GM12878 (cell line): ENCODE data around the gene MTMR10.

Experiments
- ATF3 ChIP-seq: IDR thresholded peaks from 2 replicates; pipeline ENCODE4 v1.6.1; 2011; ENCODE audit warnings: low read depth, mild to moderate bottlenecking, low read length, moderate library complexity, borderline replicate concordance; ENCODE audit errors: extremely low read depth
- BCL11A ChIP-seq: IDR thresholded peaks from 2 replicates; pipeline ENCODE4 v1.6.1; 2011; ENCODE audit warnings: low read depth, low read length
- CTCF ChIP-seq, 3 experiments: IDR thresholded peaks in 2 of 3; conservative IDR thresholded peaks in 1 of 3; 2 replicates each; pipeline ENCODE4 v1.5.1; 2011; ENCODE audit warnings: low read depth in 3 of 3, low read length in 3 of 3, mild to moderate bottlenecking in 3 of 3, control low read depth in 2 of 3, moderate library complexity in 2 of 3, inconsistent platforms in 1 of 3, mixed read lengths in 1 of 3; ENCODE audit not compliant: control insufficient read depth in 2 of 3, insufficient read depth in 1 of 3; ENCODE audit errors: extremely low read depth in 1 of 3
- CUX1 ChIP-seq: IDR thresholded peaks from 2 replicates; pipeline ENCODE4 v1.6.1; 2012; ENCODE audit warnings: improper control_type of control experiment, low read depth, low read length; ENCODE audit not compliant: insufficient replicate concordance
- GABPA ChIP-seq: IDR thresholded peaks from 2 replicates; pipeline ENCODE4 v1.6.1; 2014; ENCODE audit warnings: antibody characterized with exemption, low read depth, mild to moderate bottlenecking, inconsistent platforms
- POLR2A ChIP-seq: IDR thresholded peaks from 2 replicates; pipeline ENCODE4 v1.6.1; 2011; ENCODE audit warnings: low read depth, mild to moderate bottlenecking, low read length
- RAD51 ChIP-seq: fragments of 450-650 bp; IDR thresholded peaks from 2 replicates; pipeline ENCODE4 v1.6.1; 2016; ENCODE audit warnings: moderate library complexity, mild to moderate bottlenecking, inconsistent platforms
- TAF1 ChIP-seq: IDR thresholded peaks from 2 replicates; pipeline ENCODE4 v1.6.1; 2011; ENCODE audit warnings: mild to moderate bottlenecking, low read depth, low read length, borderline replicate concordance

DNA sequence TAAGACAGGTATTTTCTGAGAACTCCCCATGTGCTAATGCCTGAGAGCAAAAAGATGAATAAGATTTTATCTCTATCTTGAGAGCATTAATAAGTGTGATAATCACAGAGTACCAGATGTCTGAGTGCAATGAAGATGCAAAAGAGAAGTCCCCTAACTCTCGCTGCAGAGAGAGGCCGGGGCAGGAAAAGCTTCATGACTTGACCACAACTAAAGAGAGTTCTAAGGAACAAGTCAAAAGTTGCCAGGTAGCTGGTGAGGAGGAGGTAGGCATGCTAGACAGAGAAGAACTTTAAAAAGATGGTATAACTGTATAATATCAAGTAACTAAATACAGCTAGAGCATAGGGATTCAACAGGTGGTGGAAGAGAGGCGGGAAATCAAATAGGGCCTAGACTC lies 28.8 kb downstream of the MTMR10 start:
- TF ChIP-seq ATF3: no peak
- TF ChIP-seq TAF1: no peak
- TF ChIP-seq RAD51: no peak
- no peak for TF ChIP-seq CTCF (IDR thresholded peaks at IDR 0.05 in 2 of 3, conservative IDR thresholded peaks at IDR 0.05 in 1 of 3; ENCODE audit: control insufficient read depth in 2 of 3, extremely low read depth in 1 of 3, insufficient read depth in 1 of 3, low read depth in 3 of 3, low read length in 3 of 3)
- TF ChIP-seq POLR2A: no peak
- no peak for TF ChIP-seq BCL11A
- no peak for TF ChIP-seq GABPA
- no peak for TF ChIP-seq CUX1
